OCI-LY7 (cell line): ENCODE results near the gene NHS. TPM values are rescaled to one million over a fixed set of nuclear protein-coding genes. Genes with fewer than 3 reads are reported as not detected.
A peak's percentile ranks its signal among the peaks of the same experiment; 100 is the strongest.

ENCODE experiments used
- BruUV-seq: library from RNA; stranded (reverse); fragments of 400-500 nt; replicated peaks from 2 replicates; lab custom pipeline; 2021; lab: Mats Ljungman, UMichigan
- CTCF ChIA-PET: fragments of 300-600 bp; sonication (Branson Sonifier 250); formaldehyde crosslinking; loops from one replicate; lab custom pipeline; 2022; ENCODE audit warnings: antibody characterized with exemption; ENCODE audit not compliant: unreplicated experiment; lab: Charles Lee
- POLR2A ChIA-PET: fragments of 300-600 bp; sonication (Branson Sonifier 250); formaldehyde crosslinking; loops from one replicate; lab custom pipeline; 2022; ENCODE audit warnings: antibody characterized with exemption; lab: Charles Lee
- DNase-seq: peaks from one replicate; pipeline ENCODE4 v3.0.0-alpha.2; 2015; ENCODE audit warnings: low spot score
- H2AFZ ChIP-seq: fragments of 200-600 bp; sonication (generic), shearing (Covaris generic); 2 replicates; pipeline ENCODE4 v1.6.1; 2014; ENCODE audit warnings: mild to moderate bottlenecking, antibody characterized with exemption, low read length, moderate library complexity
- H3K27ac ChIP-seq: fragments of 200-600 bp; sonication (generic); 2 replicates; pipeline ENCODE4 v1.5.1; 2014; ENCODE audit warnings: mixed run types, low read depth, mild to moderate bottlenecking, moderate library complexity, low read length, inconsistent platforms; ENCODE audit not compliant: poor library complexity, severe bottlenecking
- H3K36me3 ChIP-seq: fragments of 200-600 bp; sonication (generic); 2 replicates; pipeline ENCODE4 v1.6.1; 2014; ENCODE audit warnings: mild to moderate bottlenecking, antibody characterized with exemption, low read length, moderate library complexity, mixed read lengths; ENCODE audit not compliant: insufficient read depth
- H3K4me1 ChIP-seq: fragments of 200-600 bp; sonication (generic); 2 replicates; pipeline ENCODE4 v1.5.1; 2014; ENCODE audit warnings: mild to moderate bottlenecking, low read length; ENCODE audit not compliant: insufficient read depth, poor library complexity, severe bottlenecking
- H3K4me2 ChIP-seq: fragments of 200-600 bp; sonication (generic); 2 replicates; pipeline ENCODE4 v1.6.1; 2014; ENCODE audit warnings: mild to moderate bottlenecking, low read length
- H3K4me3 ChIP-seq: fragments of 200-600 bp; sonication (generic); 2 replicates; pipeline ENCODE4 v1.5.1; 2014; ENCODE audit warnings: mild to moderate bottlenecking, low read depth, low read length; ENCODE audit not compliant: poor library complexity, severe bottlenecking
- H3K79me2 ChIP-seq: fragments of 200-600 bp; sonication (generic); 2 replicates; pipeline ENCODE4 v1.6.1; 2016; ENCODE audit warnings: low read depth, mild to moderate bottlenecking, low read length, moderate library complexity, mixed read lengths; ENCODE audit not compliant: insufficient read depth
- H3K9me2 ChIP-seq: fragments of 200-600 bp; sonication (generic); 2 replicates; pipeline ENCODE4 v1.6.1; 2016; ENCODE audit warnings: mild to moderate bottlenecking, low read length, mixed read lengths; ENCODE audit not compliant: insufficient read depth
- H3K9me3 ChIP-seq: fragments of 200-600 bp; sonication (generic); 2 replicates; pipeline ENCODE4 v1.6.1; 2014; ENCODE audit warnings: mild to moderate bottlenecking, mixed run types, low read length, mixed read lengths
- H4K20me1 ChIP-seq: fragments of 200-600 bp; sonication (generic); 2 replicates; pipeline ENCODE4 v1.6.1; 2014; ENCODE audit warnings: mild to moderate bottlenecking, antibody characterized with exemption, low read length, moderate library complexity, mixed read lengths; ENCODE audit not compliant: insufficient read depth
- CTCF ChIP-seq: fragments of 200-600 bp; sonication (generic); conservative IDR thresholded peaks from 2 replicates; pipeline ENCODE4 v1.5.1; 2014; ENCODE audit warnings: mild to moderate bottlenecking, antibody characterized with exemption, low read length, moderate library complexity, mixed read lengths
- EZH2phosphoT487 ChIP-seq: fragments of 200-600 bp; sonication (generic); IDR thresholded peaks from 2 replicates; pipeline ENCODE4 v1.6.1; 2018; ENCODE audit warnings: low read depth, borderline replicate concordance, mild to moderate bottlenecking, mixed run types, antibody characterized with exemption, low read length, moderate library complexity, mixed read lengths
- intact Hi-C: fragments of 100-400 bp; cut with micrococcal nuclease; formaldehyde crosslinking; loops from one replicate; pipeline ENCODE4 v1.10.0; 2022; ENCODE audit not compliant: unreplicated experiment
- total RNA-seq, 2 experiments: library from RNA; depleted of rRNA in 1 of 2; stranded (reverse); fragments of >200 nt in 1 of 2; shearing (Covaris generic) in 1 of 2; gene quantifications; 2 replicates each; pipeline ENCODE4 v1.2.3, GENCODE V29; 2014 to 2022

Gene NHS
- total RNA-seq, 2 experiments from 2014 or later = not detected

DNA sequence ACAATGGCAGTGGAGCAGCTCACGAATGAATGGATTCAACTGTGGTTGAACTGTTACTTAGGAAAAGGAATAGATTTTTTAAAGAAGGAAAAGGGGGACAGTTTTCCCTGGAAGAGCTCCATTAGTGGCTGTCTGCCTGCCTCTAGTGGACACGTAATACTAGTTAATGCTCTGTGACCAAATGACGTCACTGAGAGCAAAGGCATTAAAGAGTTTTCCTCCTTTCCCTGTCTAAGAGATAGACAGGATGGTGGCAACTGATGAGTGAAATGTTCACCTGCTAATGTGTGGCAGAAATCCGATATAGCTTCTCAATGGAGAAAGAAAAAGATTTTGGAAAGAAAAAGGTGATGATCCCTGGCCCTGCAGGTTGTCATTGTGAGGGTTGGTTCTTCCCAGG is 310.0 kb downstream of the NHS start:
- Histone ChIP-seq H3K79me2 (no peaks in the 10 kb centered on the region), H3K9me3 (no peaks in the 10 kb centered on the region), H2AFZ (no peak overlapping the region), H3K36me3 (no peaks in the 10 kb centered on the region), H3K4me2 (no peak overlapping the region), H3K27ac (no peak overlapping the region), H3K4me1 (no peaks in the 10 kb centered on the region), H4K20me1 (no peaks in the 10 kb centered on the region), H3K4me3 (no peak overlapping the region), H3K9me2 (no peaks in the 10 kb centered on the region)
- BruUV-seq = no TSS peak
- intact Hi-C loops = no loop called here
- DNase-seq = no peak
- TF ChIP-seq EZH2phosphoT487 (no peak), CTCF (no peak)
- POLR2A ChIA-PET = no interaction called here
- CTCF ChIA-PET = no interaction called here

DNA sequence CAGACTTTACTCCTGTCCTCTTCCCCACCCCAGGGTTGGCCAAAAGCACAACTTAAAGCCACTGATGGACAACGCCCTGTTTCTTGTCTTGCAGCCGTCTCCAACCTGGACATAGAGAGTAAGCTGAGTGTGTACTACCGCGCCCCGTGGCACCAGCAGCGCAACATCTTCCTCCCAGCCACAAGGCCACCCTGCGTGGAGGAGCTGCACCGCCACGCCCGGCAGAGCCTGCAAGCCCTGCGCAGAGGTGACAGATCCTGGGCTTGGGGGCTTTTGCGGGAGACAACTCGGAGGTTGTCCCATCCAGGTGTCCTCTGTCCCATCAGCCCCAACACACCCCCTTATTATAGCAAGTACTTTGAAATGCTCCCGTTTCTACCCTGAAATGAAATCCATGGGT is 312.6 kb downstream of the NHS start:
- DNase-seq = no peak
- intact Hi-C loops = no loop called here
- Histone ChIP-seq H2AFZ (no peak overlapping the region), H3K4me1 (no peaks in the 10 kb centered on the region), H3K9me2 (no peaks in the 10 kb centered on the region), H3K4me2 (no peak overlapping the region), H4K20me1 (no peaks in the 10 kb centered on the region), H3K36me3 (no peaks in the 10 kb centered on the region), H3K27ac (no peak overlapping the region), H3K9me3 (no peaks in the 10 kb centered on the region), H3K79me2 (no peaks in the 10 kb centered on the region), H3K4me3 (no peak overlapping the region)
- POLR2A ChIA-PET = no interaction called here
- no TSS peak for BruUV-seq
- TF ChIP-seq EZH2phosphoT487 = no peak
- TF ChIP-seq CTCF = no peak
- CTCF ChIA-PET = no interaction called here

- no TSS peak for BruUV-seq
- DNase-seq = peak; percentile 36
- intact Hi-C loops = no loop called here
- no peak overlapping the region for H2AFZ ChIP-seq
- no peaks in the 10 kb centered on the region for H3K9me3 ChIP-seq
- no peak overlapping the region for H3K4me2 ChIP-seq
- no peak overlapping the region for H3K4me3 ChIP-seq
- no peaks in the 10 kb centered on the region for H3K4me1 ChIP-seq
- ChIA-PET POLR2A (no interaction called here), CTCF (no interaction called here)
- TF ChIP-seq CTCF = peak; percentile 72
- TF ChIP-seq EZH2phosphoT487 = no peak
- H3K9me2 ChIP-seq = no peaks in the 10 kb centered on the region
- H3K79me2 ChIP-seq = no peaks in the 10 kb centered on the region
- H3K27ac ChIP-seq = no peak overlapping the region
- no peaks in the 10 kb centered on the region for H4K20me1 ChIP-seq
- H3K36me3 ChIP-seq = no peaks in the 10 kb centered on the region
These were observed 315.0 kb downstream of the NHS start for GRCh38 chrX:17689971-17690409.
